ENCODE measurements around the gene PLXDC2.

PLXDC2 gene

DNA sequence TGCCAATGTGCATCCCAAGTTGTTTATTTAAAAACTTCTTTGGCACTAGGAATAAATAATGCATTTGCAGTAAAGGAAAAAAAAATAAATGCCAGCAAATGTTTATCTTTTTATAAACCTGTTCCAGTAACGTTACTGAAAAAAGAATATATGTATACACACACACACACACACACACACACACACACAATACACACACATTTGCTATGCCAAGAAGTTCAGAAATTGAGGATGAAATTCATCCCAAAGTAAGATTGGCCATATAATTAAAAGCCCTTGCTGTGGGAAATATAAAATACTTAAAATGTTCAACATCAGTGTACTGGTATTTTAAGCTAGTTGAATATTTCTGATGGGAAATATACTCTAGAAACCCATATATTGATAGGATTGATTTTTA is 2.6 kb downstream of the PLXDC2 start:
- ChIA-PET POLR2A (no interaction called here), CTCF (interaction anchor here (0.5 to 1.5 kb wide), 8 partner anchors 10 to 950 kb away, joined by 3 to 7 read pairs (median 4); no protein-coding TSS in a partner anchor)

DNA sequence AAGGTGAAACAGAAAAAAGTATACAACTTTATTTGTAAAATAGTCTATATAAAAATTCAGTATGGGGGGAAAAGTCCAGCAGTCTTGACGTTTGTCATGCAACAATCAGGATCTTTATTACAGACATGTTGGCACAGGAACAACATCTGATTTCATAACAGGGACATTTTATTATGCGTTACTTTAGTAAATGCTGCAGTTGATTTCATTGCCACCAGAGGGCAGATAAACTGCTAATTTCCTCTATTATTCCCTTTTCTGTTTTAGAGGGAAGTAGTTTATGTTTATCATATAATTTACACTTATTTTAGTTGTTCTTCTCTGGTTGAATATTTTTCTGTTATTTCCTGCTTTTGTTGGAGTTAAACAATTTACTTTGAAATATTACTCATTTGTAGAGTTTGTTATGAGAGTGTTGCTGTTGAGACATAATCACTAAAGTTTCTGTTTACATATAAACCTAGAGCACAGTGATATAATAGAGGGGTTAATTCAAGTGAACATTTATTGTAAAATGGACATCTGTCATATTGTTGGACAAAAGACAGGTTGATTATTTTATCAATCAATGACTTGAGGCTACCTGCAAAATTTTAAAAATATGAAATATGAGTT is 3.3 kb downstream of the PLXDC2 start:
- ChIA-PET POLR2A (no interaction called here), CTCF (interaction anchor here (0.6 to 1.5 kb wide), 7 partner anchors 9 to 950 kb away, joined by 3 to 7 read pairs (median 4); no protein-coding TSS in a partner anchor)
- TF ChIP-seq ZNF660 (tag by site-specific recombination; IDR thresholded peaks at IDR 0.05), result 0 out of 2 replicates have a peak, but pooled peaks have one; percentile 51
- TF ChIP-seq ZNF654 (tag by site-specific recombination; IDR thresholded peaks at IDR 0.05; ENCODE audit: low read depth), result peak; percentile 11; the same call in 1 of the 2 replicates
- no peak for TF ChIP-seq PRDM1 (tag by site-specific recombination; IDR thresholded peaks at IDR 0.05)

More for the DNA sequence above, 2.6 kb downstream of the PLXDC2 start:
- no peak for TF ChIP-seq ZNF76 (tag by site-specific recombination; IDR thresholded peaks at IDR 0.05; ENCODE audit: borderline replicate concordance, low read depth)
- TF ChIP-seq, protein P1, sequence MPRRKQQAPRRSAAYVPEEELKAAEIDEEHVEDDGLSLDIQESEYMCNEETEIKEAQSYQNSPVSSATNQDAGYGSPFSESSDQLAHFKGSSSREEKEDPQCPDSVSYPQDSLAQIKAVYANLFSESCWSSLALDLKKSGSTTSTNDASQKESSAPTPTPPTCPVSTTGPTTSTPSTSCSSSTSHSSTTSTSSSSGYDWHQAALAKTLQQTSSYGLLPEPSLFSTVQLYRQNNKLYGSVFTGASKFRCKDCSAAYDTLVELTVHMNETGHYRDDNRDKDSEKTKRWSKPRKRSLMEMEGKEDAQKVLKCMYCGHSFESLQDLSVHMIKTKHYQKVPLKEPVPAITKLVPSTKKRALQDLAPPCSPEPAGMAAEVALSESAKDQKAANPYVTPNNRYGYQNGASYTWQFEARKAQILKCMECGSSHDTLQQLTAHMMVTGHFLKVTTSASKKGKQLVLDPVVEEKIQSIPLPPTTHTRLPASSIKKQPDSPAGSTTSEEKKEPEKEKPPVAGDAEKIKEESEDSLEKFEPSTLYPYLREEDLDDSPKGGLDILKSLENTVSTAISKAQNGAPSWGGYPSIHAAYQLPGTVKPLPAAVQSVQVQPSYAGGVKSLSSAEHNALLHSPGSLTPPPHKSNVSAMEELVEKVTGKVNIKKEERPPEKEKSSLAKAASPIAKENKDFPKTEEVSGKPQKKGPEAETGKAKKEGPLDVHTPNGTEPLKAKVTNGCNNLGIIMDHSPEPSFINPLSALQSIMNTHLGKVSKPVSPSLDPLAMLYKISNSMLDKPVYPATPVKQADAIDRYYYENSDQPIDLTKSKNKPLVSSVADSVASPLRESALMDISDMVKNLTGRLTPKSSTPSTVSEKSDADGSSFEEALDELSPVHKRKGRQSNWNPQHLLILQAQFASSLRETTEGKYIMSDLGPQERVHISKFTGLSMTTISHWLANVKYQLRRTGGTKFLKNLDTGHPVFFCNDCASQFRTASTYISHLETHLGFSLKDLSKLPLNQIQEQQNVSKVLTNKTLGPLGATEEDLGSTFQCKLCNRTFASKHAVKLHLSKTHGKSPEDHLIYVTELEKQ (tag by site-specific recombination; IDR thresholded peaks at IDR 0.05; ENCODE audit: borderline replicate concordance), result no peak
- TF ChIP-seq, protein P2, sequence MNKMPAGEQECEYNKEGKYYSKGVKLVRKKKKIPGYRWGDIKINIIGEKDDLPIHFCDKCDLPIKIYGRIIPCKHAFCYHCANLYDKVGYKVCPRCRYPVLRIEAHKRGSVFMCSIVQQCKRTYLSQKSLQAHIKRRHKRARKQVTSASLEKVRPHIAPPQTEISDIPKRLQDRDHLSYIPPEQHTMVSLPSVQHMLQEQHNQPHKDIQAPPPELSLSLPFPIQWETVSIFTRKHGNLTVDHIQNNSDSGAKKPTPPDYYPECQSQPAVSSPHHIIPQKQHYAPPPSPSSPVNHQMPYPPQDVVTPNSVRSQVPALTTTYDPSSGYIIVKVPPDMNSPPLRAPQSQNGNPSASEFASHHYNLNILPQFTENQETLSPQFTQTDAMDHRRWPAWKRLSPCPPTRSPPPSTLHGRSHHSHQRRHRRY (tag by site-specific recombination; IDR thresholded peaks at IDR 0.05), result no peak
- TF ChIP-seq ZNF585B (tag by site-specific recombination; IDR thresholded peaks at IDR 0.05), result no peak
- no peak for TF ChIP-seq SETDB1 (IDR thresholded peaks at IDR 0.05; ENCODE audit: insufficient read length, low read length)
- TF ChIP-seq ZSCAN30 (tag by site-specific recombination; IDR thresholded peaks at IDR 0.05), result no peak
- TF ChIP-seq, protein P3, sequence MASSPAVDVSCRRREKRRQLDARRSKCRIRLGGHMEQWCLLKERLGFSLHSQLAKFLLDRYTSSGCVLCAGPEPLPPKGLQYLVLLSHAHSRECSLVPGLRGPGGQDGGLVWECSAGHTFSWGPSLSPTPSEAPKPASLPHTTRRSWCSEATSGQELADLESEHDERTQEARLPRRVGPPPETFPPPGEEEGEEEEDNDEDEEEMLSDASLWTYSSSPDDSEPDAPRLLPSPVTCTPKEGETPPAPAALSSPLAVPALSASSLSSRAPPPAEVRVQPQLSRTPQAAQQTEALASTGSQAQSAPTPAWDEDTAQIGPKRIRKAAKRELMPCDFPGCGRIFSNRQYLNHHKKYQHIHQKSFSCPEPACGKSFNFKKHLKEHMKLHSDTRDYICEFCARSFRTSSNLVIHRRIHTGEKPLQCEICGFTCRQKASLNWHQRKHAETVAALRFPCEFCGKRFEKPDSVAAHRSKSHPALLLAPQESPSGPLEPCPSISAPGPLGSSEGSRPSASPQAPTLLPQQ (tag by site-specific recombination; IDR thresholded peaks at IDR 0.05), result no peak
- TF ChIP-seq ZNF10 (tag by site-specific recombination; IDR thresholded peaks at IDR 0.05), result no peak
- no peak for TF ChIP-seq ZFP37 (tag by site-specific recombination; IDR thresholded peaks at IDR 0.05)
- no peak for TF ChIP-seq ZNF837 (tag by site-specific recombination; IDR thresholded peaks at IDR 0.05)
- TF ChIP-seq, protein P4, sequence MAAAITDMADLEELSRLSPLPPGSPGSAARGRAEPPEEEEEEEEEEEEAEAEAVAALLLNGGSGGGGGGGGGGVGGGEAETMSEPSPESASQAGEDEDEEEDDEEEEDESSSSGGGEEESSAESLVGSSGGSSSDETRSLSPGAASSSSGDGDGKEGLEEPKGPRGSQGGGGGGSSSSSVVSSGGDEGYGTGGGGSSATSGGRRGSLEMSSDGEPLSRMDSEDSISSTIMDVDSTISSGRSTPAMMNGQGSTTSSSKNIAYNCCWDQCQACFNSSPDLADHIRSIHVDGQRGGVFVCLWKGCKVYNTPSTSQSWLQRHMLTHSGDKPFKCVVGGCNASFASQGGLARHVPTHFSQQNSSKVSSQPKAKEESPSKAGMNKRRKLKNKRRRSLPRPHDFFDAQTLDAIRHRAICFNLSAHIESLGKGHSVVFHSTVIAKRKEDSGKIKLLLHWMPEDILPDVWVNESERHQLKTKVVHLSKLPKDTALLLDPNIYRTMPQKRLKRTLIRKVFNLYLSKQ (tag by site-specific recombination; IDR thresholded peaks at IDR 0.05; ENCODE audit: borderline replicate concordance), result no peak
- no peak for TF ChIP-seq ZNF112 (tag by site-specific recombination; IDR thresholded peaks at IDR 0.05)
- no peak for TF ChIP-seq ZNF654 (tag by site-specific recombination; IDR thresholded peaks at IDR 0.05; ENCODE audit: low read depth)
- no peak overlapping the region for H3K4me3 ChIP-seq (ENCODE audit: low read depth, low read length)
- H3K36me3 ChIP-seq (ENCODE audit: control insufficient read depth in 2 of 2, insufficient read depth in 1 of 2, low read length in 2 of 2), result no peaks in the 10 kb centered on the region; a peak in 1 of 3 replicates
- no peak overlapping the region for H3K27ac ChIP-seq (ENCODE audit: extremely low read depth, low read depth, low read length)
- peaks cover 2% of the 10 kb centered on the region; the same call in 1 of the 2 replicates for H3K4me1 ChIP-seq (ENCODE audit: control insufficient read depth, insufficient read depth, low read length)
- no peaks in the 10 kb centered on the region for H3K9me3 ChIP-seq (ENCODE audit: control insufficient read depth, insufficient read depth, low read depth, low read length)

More for the DNA sequence above, 3.3 kb downstream of the PLXDC2 start:
- peaks cover 2% of the 10 kb centered on the region for H3K4me1 ChIP-seq (ENCODE audit: control insufficient read depth, insufficient read depth, low read length)
- no peaks in the 10 kb centered on the region for H3K9me3 ChIP-seq (ENCODE audit: control insufficient read depth, insufficient read depth, low read depth, low read length)
- no peak overlapping the region for H3K27ac ChIP-seq (ENCODE audit: extremely low read depth, low read depth, low read length)
- H3K36me3 ChIP-seq (ENCODE audit: control insufficient read depth in 2 of 2, insufficient read depth in 1 of 2, low read length in 2 of 2), result no peaks in the 10 kb centered on the region; a peak in 1 of 3 replicates
- no peak overlapping the region for H3K4me3 ChIP-seq (ENCODE audit: low read depth, low read length)
